GM12878 (cell line): ENCODE results near the gene GLTP. TPM values are rescaled to one million over a fixed set of nuclear protein-coding genes. Genes with fewer than 3 reads are reported as not detected.

Experiments
- ATAC-seq: fragments of 200-7000 bp; cut with Tn5 transposase; 3 replicates; pipeline ENCODE4 v1.9.1; 2020; ENCODE audit warnings: mild to moderate bottlenecking, moderate library complexity
- BruUV-seq: library from RNA; stranded (reverse); fragments of 400-500 nt; replicated peaks from 2 replicates; lab custom pipeline; 2021; lab: Mats Ljungman, UMichigan
- CTCF ChIA-PET: fragments of 300-600 bp; sonication (Branson Sonifier 250); formaldehyde crosslinking; extraction: SDS; loops from one replicate; lab custom pipeline; 2021; ENCODE audit warnings: inconsistent platforms; lab: Yijun Ruan, JAX
- POLR2A ChIA-PET: fragments of 350-600 bp; formaldehyde crosslinking; extraction: SDS; loops from one replicate; lab custom pipeline; 2021; ENCODE audit warnings: inconsistent platforms; lab: Charles Lee
- RAD21 ChIA-PET: fragments of 300-600 bp; sonication (Branson Sonifier 250); formaldehyde crosslinking; loops from one replicate; lab custom pipeline; 2023; ENCODE audit warnings: antibody characterized with exemption; ENCODE audit not compliant: unreplicated experiment; lab: Charles Lee
- SMC1A ChIA-PET: fragments of 300-600 bp; sonication (Branson Sonifier 250); formaldehyde crosslinking; loops from one replicate; lab custom pipeline; 2023; ENCODE audit not compliant: unreplicated experiment, uncharacterized antibody; lab: Charles Lee
- DNase-seq: peaks from one replicate; pipeline ENCODE4 v3.0.0-alpha.2; 2011; ENCODE audit warnings: low read depth, low spot score
- FAIRE-seq: peaks from 3 replicates; lab custom pipeline; 2011; peaks lifted over from hg19 to GRCh38; lab: Jason Lieb, UNC
- H2AFZ ChIP-seq: 2 replicates; pipeline ENCODE4 v1.6.0; 2011; ENCODE audit warnings: low read depth, low read length, control low read depth; ENCODE audit not compliant: control insufficient read depth
- H3K27ac ChIP-seq: 2 replicates; pipeline ENCODE4 v1.5.1; 2011; ENCODE audit warnings: control low read depth; ENCODE audit not compliant: control insufficient read depth, insufficient read depth
- H3K27me3 ChIP-seq, 2 experiments: replicated peaks in 1 of 2; 2 replicates each; pipeline versions ENCODE4 v1.6.0 to v1.6.1; 2011; ENCODE audit warnings: low read length in 1 of 2; ENCODE audit not compliant: control insufficient read depth in 2 of 2, insufficient read depth in 2 of 2
- H3K36me3 ChIP-seq, 2 experiments: 2 replicates each; pipeline ENCODE4 v1.5.1; 2011; ENCODE audit warnings: low read length in 1 of 2; ENCODE audit not compliant: control insufficient read depth in 2 of 2, insufficient read depth in 2 of 2
- H3K4me1 ChIP-seq: 2 replicates; pipeline ENCODE4 v1.6.1; 2011; ENCODE audit warnings: mild to moderate bottlenecking, low read length, moderate library complexity, mixed read lengths; ENCODE audit not compliant: control insufficient read depth, insufficient read depth
- H3K4me2 ChIP-seq: 2 replicates; pipeline ENCODE4 v1.6.0; 2011; ENCODE audit warnings: control low read depth; ENCODE audit not compliant: control insufficient read depth, insufficient read depth
- H3K4me3 ChIP-seq: fragments of 200-600 bp; sonication (generic); 2 replicates; pipeline ENCODE4 v1.5.1; 2016
- H3K79me2 ChIP-seq: 2 replicates; pipeline ENCODE4 v1.6.0; 2011; ENCODE audit warnings: low read length; ENCODE audit not compliant: control insufficient read depth, insufficient read depth
- H3K9ac ChIP-seq: 2 replicates; pipeline ENCODE4 v1.8.0; 2011; ENCODE audit warnings: low read length, control low read depth, mixed read lengths; ENCODE audit not compliant: control insufficient read depth, insufficient read depth
- H3K9me3 ChIP-seq: replicated peaks from 3 replicates; pipeline ENCODE4 v1.5.1; 2011; ENCODE audit warnings: mild to moderate bottlenecking, low read length; ENCODE audit not compliant: control insufficient read depth, insufficient read depth
- H4K20me1 ChIP-seq: 2 replicates; pipeline ENCODE4 v1.6.0; 2011; ENCODE audit not compliant: control insufficient read depth, insufficient read depth
- CHD1 ChIP-seq: IDR thresholded peaks from 2 replicates; pipeline ENCODE4 v1.6.1; 2012; ENCODE audit warnings: low read depth, low read length, improper control_type of control experiment
- MTA3 ChIP-seq: IDR thresholded peaks from 2 replicates; pipeline ENCODE4 v1.6.1; 2012; ENCODE audit warnings: low read length, inconsistent platforms, borderline replicate concordance
- NBN ChIP-seq: fragments of 450-650 bp; IDR thresholded peaks from 2 replicates; pipeline ENCODE4 v1.6.1; 2016
- NFXL1 ChIP-seq: fragments of 450-650 bp; IDR thresholded peaks from 2 replicates; pipeline ENCODE4 v1.6.1; 2017; ENCODE audit warnings: antibody characterized with exemption, mild to moderate bottlenecking, borderline replicate concordance
- NRF1 ChIP-seq: conservative IDR thresholded peaks from 2 replicates; pipeline ENCODE4 v1.6.1; 2011; ENCODE audit warnings: mild to moderate bottlenecking, low read depth, low read length, improper control_type of control experiment
- STAT3 ChIP-seq: IDR thresholded peaks from 2 replicates; pipeline ENCODE4 v1.6.1; 2011; ENCODE audit warnings: low read depth, low read length, improper control_type of control experiment
- YBX1 ChIP-seq: fragments of 450-650 bp; IDR thresholded peaks from 2 replicates; pipeline ENCODE4 v1.6.1; 2016; ENCODE audit warnings: antibody characterized with exemption
- WGBS: methylation state at CpG from one replicate; pipeline ENCODE4 v1.1.6; 2016; ENCODE audit warnings: low lambda C conversion rate; ENCODE audit not compliant: insufficient replicate concordance, insufficient coverage; ENCODE audit errors: missing lambda C conversion rate; 5-methylcytosine and 5-hydroxymethylcytosine counted together
- in situ Hi-C: fragments of 300-500 bp; cut with MboI; formaldehyde crosslinking; loops from 9 replicates; pipeline ENCODE4 v1.14.3; 2018; ENCODE audit warnings: mixed read lengths
- intact Hi-C: fragments of 100-400 bp; cut with micrococcal nuclease; formaldehyde crosslinking; loops from one replicate; pipeline ENCODE4 v1.14.2; 2022; ENCODE audit not compliant: unreplicated experiment
- polyA plus RNA-seq, 11 experiments: library from polyadenylated mRNA; depleted of rRNA in 4 of 11; unstranded in 6 of 11; stranded (reverse) in 5 of 11; fragments of >200 nt; fragmentation: Nextera tagmentation in 4 of 11; fragmentation: Illumina TruSeq in 1 of 11; extraction: Ambion mirVana in 4 of 11; extraction: Trizol in 1 of 11; gene quantifications; 1 replicate in 1 of 11; 2 replicates in 10 of 11; pipeline versions ENCODE4 v1.2.1 to v1.2.3, GENCODE V29; 2011 to 2016; ENCODE audit warnings: inconsistent platforms in 2 of 11, missing spikeins in 2 of 11, low read depth in 1 of 11
- total RNA-seq, 4 experiments: library from RNA; depleted of rRNA in 3 of 4; stranded (reverse); fragments of >200 nt in 3 of 4; fragmentation: Illumina TruSeq in 1 of 4; extraction: Trizol in 1 of 4; gene quantifications; 2 replicates each; pipeline versions ENCODE4 v1.2.1 to v1.2.3, GENCODE V29; 2013 to 2021
- TF ChIP-seq, protein P1 (sequence below): IDR thresholded peaks from 2 replicates; pipeline ENCODE4 v1.6.1; 2011; ENCODE audit warnings: borderline replicate concordance, low read depth, mild to moderate bottlenecking, moderate library complexity, mixed read lengths, low read length; ENCODE audit not compliant: insufficient read depth; ENCODE audit errors: extremely low read length

GLTP gene
- total and polyA plus RNA-seq, 10 of the 15 experiments (the other 5 are each of a cell fraction or from before 2014, with no cell fraction given) = 16.8 to 44.0 (median 25.3) TPM

- in situ Hi-C loops (no loop called here), intact Hi-C loops (no loop called here)
- Histone ChIP-seq H3K4me3 (no peak overlapping the region), H3K4me2 (no peak overlapping the region), H3K9ac (no peak overlapping the region), H3K9me3 (no peaks in the 10 kb centered on the region), H3K27me3 (no peaks in the 10 kb centered on the region), H4K20me1 (no peaks in the 10 kb centered on the region), H2AFZ (no peak overlapping the region), H3K27ac (no peak overlapping the region), H3K79me2 (peaks cover 17% of the 10 kb centered on the region), H3K36me3 (peaks cover 25 to 30% of the 10 kb centered on the region in 2 experiments), H3K4me1 (no peaks in the 10 kb centered on the region)
- 96% methylated on average over 10 of the region's 10 CpGs for WGBS
- POLR2A ChIA-PET = no interaction called here
- CTCF ChIA-PET = no interaction called here
- DNase-seq (no peak), FAIRE-seq (no peak), ATAC-seq (no peak)
- BruUV-seq = no TSS peak
- SMC1A ChIA-PET = interaction anchor here (0.6 kb wide), 1 partner anchor 741 kb away, joined by 3 read pairs; no protein-coding TSS in a partner anchor
- RAD21 ChIA-PET = no interaction called here
- TF ChIP-seq NRF1 (no peak), CHD1 (no peak), MTA3 (no peak), NFXL1 (no peak), STAT3 (no peak), NBN (no peak), YBX1 (no peak)
- TF ChIP-seq, protein P1, sequence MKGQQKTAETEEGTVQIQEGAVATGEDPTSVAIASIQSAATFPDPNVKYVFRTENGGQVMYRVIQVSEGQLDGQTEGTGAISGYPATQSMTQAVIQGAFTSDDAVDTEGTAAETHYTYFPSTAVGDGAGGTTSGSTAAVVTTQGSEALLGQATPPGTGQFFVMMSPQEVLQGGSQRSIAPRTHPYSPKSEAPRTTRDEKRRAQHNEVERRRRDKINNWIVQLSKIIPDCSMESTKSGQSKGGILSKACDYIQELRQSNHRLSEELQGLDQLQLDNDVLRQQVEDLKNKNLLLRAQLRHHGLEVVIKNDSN = no peak
Observed at GRCh38 chr12:109905301-109905700, 25.0 kb upstream of the GLTP start.
